Uterus (tissue), 4 donors: Measurements from ENCODE around the gene SLC5A12. TPM values are rescaled to one million over a fixed set of nuclear protein-coding genes. Genes with fewer than 3 reads are reported as not detected.

Experiments
- DNase-seq, 2 donors: peaks; one replicate each; pipeline ENCODE4 v3.0.0-alpha.2; 2019 to 2020
- H3K27ac ChIP-seq, 2 donors: fragments of 200-600 bp; sonication (generic); 1 replicate in 1 of 2; 2 replicates in 1 of 2; pipeline ENCODE4 v1.5.1; 2016 to 2018
- H3K27me3 ChIP-seq, 2 donors: fragments of 200-600 bp; sonication (generic); one replicate each; pipeline ENCODE4 v1.5.1; 2018 to 2019; ENCODE audit warnings: control low read depth in 1 of 2
- H3K36me3 ChIP-seq, 2 donors: fragments of 200-600 bp; sonication (generic); one replicate each; pipeline ENCODE4 v1.5.1; 2019; ENCODE audit warnings: control low read depth in 1 of 2
- H3K4me1 ChIP-seq, 2 donors: fragments of 200-600 bp; sonication (generic); one replicate each; pipeline ENCODE4 v1.5.1; 2018 to 2019; ENCODE audit warnings: control low read depth in 1 of 2
- H3K4me3 ChIP-seq, 2 donors: fragments of 200-600 bp; sonication (generic); 1 replicate in 1 of 2; 2 replicates in 1 of 2; pipeline ENCODE4 v1.5.1; 2018 to 2019; ENCODE audit warnings: mild to moderate bottlenecking in 1 of 2
- H3K9me3 ChIP-seq, 2 donors: fragments of 200-600 bp; sonication (generic); one replicate each; pipeline ENCODE4 v1.5.1; 2019; ENCODE audit warnings: control low read depth in 1 of 2
- POLR2A ChIP-seq, 2 donors: fragments of 450-650 bp; IDR thresholded peaks; one replicate each; pipeline ENCODE4 v1.6.1; 2016; ENCODE audit warnings: antibody characterized with exemption in 2 of 2, mild to moderate bottlenecking in 1 of 2, moderate library complexity in 1 of 2
- intact Hi-C: fragments of 100-400 bp; cut with DNase I; formaldehyde crosslinking; loops from one replicate; pipeline ENCODE4 v1.15.1; 2023; ENCODE audit warnings: low total_unique reads
- total RNA-seq, 4 donors: library from RNA; depleted of rRNA in 3 of 4; stranded (reverse); fragments of >200 nt in 3 of 4; gene quantifications; one replicate each; pipeline versions ENCODE4 v1.1.0 to v1.2.4, GENCODE V29; 2014 to 2023
- TF ChIP-seq, protein P1 (sequence below), 4 experiments: fragments of 200-600 bp in 2 of 4; fragments of 450-650 bp in 2 of 4; sonication (generic) in 2 of 4; IDR thresholded peaks; one replicate each; pipeline ENCODE4 v1.5.1; 2016 to 2019; ENCODE audit warnings: antibody characterized with exemption in 4 of 4, mild to moderate bottlenecking in 2 of 4, moderate library complexity in 1 of 4
- donor health status: DM: yes; HTN: yes; CAD: no.

Gene SLC5A12
- total RNA-seq, 4 donors from 2014 or later, result 0.14 TPM; not detected in 3

- DNase-seq, result no peak
- TF ChIP-seq, protein P1, sequence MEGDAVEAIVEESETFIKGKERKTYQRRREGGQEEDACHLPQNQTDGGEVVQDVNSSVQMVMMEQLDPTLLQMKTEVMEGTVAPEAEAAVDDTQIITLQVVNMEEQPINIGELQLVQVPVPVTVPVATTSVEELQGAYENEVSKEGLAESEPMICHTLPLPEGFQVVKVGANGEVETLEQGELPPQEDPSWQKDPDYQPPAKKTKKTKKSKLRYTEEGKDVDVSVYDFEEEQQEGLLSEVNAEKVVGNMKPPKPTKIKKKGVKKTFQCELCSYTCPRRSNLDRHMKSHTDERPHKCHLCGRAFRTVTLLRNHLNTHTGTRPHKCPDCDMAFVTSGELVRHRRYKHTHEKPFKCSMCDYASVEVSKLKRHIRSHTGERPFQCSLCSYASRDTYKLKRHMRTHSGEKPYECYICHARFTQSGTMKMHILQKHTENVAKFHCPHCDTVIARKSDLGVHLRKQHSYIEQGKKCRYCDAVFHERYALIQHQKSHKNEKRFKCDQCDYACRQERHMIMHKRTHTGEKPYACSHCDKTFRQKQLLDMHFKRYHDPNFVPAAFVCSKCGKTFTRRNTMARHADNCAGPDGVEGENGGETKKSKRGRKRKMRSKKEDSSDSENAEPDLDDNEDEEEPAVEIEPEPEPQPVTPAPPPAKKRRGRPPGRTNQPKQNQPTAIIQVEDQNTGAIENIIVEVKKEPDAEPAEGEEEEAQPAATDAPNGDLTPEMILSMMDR (IDR thresholded peaks at IDR 0.05), result no peak
- TF ChIP-seq POLR2A (IDR thresholded peaks at IDR 0.05), result no peak
- H3K27me3 ChIP-seq, result no peaks in the 10 kb centered on the region
- H3K9me3 ChIP-seq, result no peaks in the 10 kb centered on the region
- H3K4me1 ChIP-seq, result no peaks in the 10 kb centered on the region
- no peaks in the 10 kb centered on the region for H3K36me3 ChIP-seq
- H3K27ac ChIP-seq, result no peak overlapping the region
- H3K4me3 ChIP-seq, result no peak overlapping the region
- intact Hi-C loops, result no loop called here
Observed at GRCh38 chr11:26688701-26689100, 33.2 kb downstream of the SLC5A12 start.

DNA sequence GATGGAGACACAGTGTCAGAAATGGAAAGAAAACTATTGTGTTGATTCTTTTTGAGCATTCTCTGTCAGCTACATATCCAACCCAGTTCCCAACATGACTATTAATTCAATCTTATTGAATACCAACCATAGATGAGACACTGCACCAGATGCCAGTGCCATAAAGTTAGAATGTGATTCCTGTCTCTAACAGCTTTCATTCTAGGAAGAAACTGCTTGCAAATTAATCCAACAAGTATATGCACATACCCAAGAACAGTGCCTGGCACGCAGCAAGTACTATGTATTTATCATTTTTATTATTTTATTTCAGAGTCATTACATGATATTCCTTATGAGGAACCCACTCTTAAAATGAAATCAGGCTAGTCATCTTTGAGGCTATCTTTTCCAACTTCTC is 34.5 kb downstream of the SLC5A12 start:
- intact Hi-C loops, result no loop called here
- Histone ChIP-seq H3K9me3 (no peaks in the 10 kb centered on the region), H3K36me3 (no peaks in the 10 kb centered on the region), H3K4me1 (no peaks in the 10 kb centered on the region), H3K27me3 (no peaks in the 10 kb centered on the region), H3K27ac (no peak overlapping the region), H3K4me3 (no peak overlapping the region)
- no peak for DNase-seq
- no peak for TF ChIP-seq POLR2A (IDR thresholded peaks at IDR 0.05)

DNA sequence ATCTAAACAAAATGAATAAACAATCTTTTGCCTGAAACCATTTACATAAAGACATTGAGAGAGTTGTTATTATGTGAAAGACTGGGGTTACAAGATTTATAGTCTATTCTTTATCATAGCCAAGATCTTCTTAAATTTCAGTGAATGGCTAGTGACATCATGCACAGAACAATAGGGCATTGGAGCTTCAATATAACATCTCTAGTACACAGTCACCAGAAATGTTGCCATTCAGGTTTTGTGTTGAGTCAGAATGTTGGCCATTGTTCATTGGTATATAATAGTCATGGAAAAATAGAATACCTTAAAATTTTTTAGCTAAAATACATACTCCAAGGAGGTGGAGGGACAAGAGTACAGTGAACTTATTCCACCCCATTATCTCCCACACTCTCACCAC is 44.3 kb downstream of the SLC5A12 start:
- Histone ChIP-seq H3K27me3 (no peaks in the 10 kb centered on the region), H3K4me1 (no peaks in the 10 kb centered on the region), H3K27ac (no peak overlapping the region), H3K4me3 (no peak overlapping the region), H3K9me3 (no peaks in the 10 kb centered on the region), H3K36me3 (no peaks in the 10 kb centered on the region)
- intact Hi-C loops, result no loop called here
- TF ChIP-seq, protein P1 (IDR thresholded peaks at IDR 0.05), result no peak
- TF ChIP-seq POLR2A (IDR thresholded peaks at IDR 0.05), result no peak
- DNase-seq, result no peak

- H3K27me3 ChIP-seq, result no peaks in the 10 kb centered on the region
- no peak for DNase-seq
- H3K36me3 ChIP-seq, result no peaks in the 10 kb centered on the region
- intact Hi-C loops, result no loop called here
- no peaks in the 10 kb centered on the region for H3K4me1 ChIP-seq
- H3K4me3 ChIP-seq, result no peak overlapping the region
- no peaks in the 10 kb centered on the region for H3K9me3 ChIP-seq
- TF ChIP-seq, protein P1 (IDR thresholded peaks at IDR 0.05), result no peak
- TF ChIP-seq POLR2A (IDR thresholded peaks at IDR 0.05), result no peak
- H3K27ac ChIP-seq, result no peak overlapping the region
Observed at GRCh38 chr11:26676641-26677040, 45.2 kb downstream of the SLC5A12 start.

DNA sequence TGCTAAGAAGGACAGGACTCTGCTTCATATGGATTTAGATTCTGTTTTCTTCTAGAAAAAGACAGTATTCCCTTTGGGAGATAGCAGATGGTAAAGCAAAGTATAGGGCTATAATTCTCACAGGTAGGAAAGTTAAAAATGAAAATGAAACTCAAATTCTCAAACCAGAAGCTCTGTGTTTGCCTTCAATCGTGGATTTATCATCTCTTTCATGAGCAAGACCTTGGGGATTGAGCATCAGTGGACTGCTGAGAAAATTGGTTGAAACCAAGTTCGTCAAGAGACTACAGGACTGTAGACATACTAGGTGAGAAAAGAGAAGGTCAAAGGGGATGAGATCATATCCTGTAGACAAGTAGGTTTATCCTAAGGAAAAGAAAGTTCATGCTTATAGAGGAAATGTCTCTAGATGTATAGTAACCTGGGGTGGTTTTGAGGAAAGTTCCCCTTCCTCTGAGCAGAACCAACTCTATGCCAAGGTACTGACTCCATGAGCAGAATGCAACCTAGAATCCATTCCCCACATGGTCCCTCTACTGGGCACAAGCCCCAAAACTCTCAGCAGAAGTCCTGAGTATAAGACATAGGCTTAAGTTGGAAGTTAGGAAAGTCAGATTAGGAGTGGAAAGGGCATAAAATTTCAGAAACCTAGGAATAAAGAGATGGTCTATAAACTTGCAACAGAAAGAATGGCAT is 46.5 kb downstream of the SLC5A12 start:
- H3K36me3 ChIP-seq, result no peaks in the 10 kb centered on the region
- no peak overlapping the region for H3K27ac ChIP-seq
- no peaks in the 10 kb centered on the region for H3K4me1 ChIP-seq
- H3K9me3 ChIP-seq, result no peaks in the 10 kb centered on the region
- H3K4me3 ChIP-seq, result no peak overlapping the region
- DNase-seq, result no peak
- H3K27me3 ChIP-seq, result no peaks in the 10 kb centered on the region
- no peak for TF ChIP-seq POLR2A (IDR thresholded peaks at IDR 0.05)
- TF ChIP-seq, protein P1 (IDR thresholded peaks at IDR 0.05), result no peak
- intact Hi-C loops, result no loop called here
